Stimulated activated CD4-positive, alpha-beta T cell treated with anti-CD3 and anti-CD28 coated beads, TNF-alpha, amount 100 ng/mL, for 24 hours (primary cell): ENCODE measurements around the gene RTL1.

Experiments
- DNase-seq, 3 experiments: peaks; one replicate each; pipeline ENCODE4 v3.0.0-alpha.2; 2020; ENCODE audit warnings: low read depth in 3 of 3

Gene RTL1

DNA sequence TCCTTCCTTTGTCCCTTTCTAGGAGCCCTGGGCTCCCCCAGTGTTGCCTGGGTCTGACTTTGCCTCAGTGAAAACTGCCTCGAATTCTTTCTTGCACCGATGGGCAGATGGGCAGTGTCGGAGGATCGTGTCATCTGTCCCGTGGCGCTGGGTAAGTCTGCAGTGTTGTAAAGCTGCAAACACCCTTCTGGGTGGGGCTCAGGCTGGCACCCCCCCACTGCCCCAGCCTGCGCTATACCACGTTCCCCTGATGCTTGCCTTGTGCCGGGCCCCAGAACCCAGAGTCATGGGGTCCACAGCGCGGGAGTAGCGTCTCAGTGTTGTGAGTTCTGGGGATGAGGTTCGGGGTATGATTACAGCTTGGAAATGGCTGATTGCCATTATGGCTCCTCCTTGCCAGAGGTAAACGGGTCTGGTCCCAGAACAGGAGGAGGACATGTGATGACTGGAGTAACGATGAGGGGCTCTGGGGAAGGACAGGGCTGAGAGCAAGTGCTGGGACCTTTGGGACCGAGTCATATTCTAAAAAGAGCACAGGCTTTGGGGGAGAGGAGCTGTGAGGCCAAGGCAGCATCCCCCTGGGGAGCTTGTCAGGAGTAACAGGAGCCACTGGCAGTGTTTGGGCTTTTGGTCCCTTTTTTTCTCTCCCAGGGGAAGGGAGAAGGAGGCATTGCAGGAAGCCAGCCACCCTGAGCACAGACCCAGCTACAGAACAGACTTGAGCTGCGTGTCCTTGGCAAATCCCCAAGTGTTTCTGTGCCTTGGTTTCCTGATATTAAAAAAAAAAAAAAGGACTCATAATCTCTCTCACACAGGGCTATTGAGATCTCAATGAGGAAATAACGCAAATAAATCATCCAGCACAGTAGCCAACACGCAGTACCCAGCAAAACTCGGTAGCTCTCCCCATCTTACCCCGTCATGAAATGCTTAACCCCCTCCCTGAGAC is 4.3 kb downstream of the RTL1 start:
- no peak for DNase-seq

DNA sequence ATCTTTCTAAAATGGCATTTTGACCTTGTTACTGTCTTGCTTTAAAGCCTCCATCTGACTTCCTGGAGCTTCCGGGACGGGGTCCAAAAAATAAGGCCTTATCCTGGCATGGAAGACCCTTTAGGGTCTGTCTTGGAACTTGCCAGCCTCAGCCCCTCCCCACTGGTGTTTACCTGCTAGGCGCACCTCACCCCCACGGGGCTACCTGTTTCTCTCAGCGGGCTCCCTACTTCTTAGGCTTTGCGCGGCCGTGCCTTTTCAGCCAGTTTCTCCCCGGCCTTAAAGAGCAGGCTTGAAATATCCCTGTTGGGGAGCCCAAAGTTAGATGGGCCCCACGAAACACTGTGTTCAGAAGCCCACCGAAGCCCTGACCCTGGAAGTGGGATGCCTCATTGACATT is 5.1 kb downstream of the RTL1 start:
- no peak for DNase-seq

DNA sequence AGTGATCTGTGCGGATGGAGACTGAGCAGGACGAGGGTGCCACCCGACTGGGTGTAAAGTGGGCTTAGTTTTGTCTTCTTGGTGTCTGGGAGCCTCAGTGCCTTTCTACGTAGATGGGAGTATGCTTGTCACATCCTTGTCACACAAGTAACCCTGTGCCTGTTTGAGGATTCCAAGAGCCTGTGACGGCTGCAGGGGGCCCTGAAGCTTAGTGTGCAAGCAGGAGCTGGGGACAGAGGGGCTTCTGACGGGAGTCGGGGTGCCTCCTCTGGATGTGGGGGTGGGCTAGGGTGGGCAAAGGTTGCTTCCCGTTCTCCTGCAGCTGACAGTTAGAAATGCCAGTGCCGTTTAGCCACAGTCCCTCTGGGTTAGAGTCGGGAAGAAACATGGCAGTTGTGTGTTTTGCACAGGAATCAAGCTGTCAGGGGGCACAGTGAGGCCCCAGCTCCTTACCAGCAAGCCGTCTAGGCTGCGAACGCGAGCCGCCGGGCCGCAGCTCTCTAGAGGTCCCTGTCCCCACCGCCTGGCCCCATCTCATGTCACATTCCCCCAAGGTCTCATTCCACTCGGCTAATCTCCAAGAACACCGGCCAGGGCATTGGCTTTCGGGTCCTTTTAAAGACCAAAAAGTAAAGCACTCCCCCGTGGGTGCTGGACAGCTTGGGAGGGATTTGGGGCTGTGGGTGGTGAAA is 7.0 kb downstream of the RTL1 start:
- no peak for DNase-seq

DNA sequence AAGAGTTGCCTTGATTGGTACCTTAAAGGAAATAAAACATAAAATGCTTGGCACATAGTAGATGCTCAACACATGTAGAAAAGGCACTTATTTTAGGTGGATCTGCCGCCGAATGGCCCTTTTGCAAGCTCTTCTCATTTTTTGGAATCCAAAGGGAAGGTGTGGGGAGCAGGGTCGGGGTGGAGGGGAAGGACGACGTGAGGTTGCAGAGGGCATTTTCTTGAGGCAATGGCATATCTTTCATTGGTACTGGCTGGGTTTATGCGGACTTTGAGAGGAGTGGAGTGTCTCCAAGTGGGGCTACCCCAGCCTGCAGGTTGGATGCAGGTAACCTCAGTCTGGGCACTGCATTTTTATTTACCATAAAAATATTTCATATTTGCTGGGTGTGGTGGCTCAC is 8.1 kb downstream of the RTL1 start:
- DNase-seq, result no peak

DNA sequence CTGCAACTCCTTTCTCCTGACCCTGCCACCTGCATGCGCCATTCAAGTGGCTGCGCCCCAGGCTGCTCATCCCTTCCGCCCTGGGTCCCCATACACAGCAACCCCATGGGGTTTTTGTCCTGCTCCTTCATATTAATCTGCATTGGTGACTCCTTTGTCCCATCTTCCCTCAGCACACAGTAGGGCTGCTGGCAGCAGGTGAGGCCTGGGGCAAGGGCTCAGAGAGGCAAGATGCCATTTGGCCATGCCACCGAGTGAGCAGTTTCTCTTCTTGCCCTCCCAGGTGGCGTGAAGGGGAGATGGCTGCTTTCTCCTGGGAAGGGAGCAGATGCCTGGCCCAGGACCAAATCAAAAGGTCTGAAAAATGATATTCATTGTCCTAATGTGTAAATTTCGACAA is 9.1 kb downstream of the RTL1 start:
- DNase-seq, result no peak

- DNase-seq, result no peak
Measured at GRCh38 chr14:100893760-100894159, 9.8 kb downstream of the RTL1 start.

- DNase-seq, result no peak
Measured at GRCh38 chr14:100893228-100893601, 10.3 kb downstream of the RTL1 start.

DNA sequence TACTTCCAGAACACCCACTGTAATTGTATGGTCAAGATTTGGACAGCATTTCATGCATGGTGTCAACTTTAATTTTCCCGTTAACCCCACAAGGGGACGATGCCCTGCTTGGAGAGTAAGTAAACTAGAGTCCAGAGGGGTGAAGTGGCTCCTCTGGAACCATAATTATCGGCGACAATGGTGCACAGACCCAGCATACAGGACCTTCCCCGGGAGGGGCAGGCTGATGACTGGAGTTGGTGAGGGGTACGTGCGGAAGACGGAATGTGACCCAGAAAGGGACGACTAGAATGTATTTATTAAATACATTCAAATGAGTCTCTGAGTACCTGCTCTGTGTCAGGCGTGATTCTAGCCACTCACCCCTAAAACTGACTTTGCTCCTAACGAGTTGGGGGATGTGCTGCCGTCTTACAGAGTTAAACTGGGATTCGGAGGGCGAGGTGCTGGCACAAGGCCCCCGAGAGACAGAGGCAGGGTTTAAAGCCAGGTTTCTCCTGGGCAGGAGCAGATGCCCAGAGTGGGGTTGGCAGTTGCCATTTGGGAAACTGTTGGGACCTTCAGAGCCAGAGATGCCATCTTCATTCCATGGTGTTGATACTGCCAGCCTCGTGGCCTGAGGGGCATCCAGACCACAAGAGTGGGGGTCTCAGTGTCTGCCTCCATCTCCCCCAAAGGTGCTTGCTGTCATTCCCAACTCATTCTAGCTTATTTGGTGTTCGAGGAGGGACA is 10.9 kb downstream of the RTL1 start:
- no peak for DNase-seq

GRCh38 chr14:100891501-100892445 is 11.7 kb downstream of the RTL1 start:
- DNase-seq, result no peak

DNA sequence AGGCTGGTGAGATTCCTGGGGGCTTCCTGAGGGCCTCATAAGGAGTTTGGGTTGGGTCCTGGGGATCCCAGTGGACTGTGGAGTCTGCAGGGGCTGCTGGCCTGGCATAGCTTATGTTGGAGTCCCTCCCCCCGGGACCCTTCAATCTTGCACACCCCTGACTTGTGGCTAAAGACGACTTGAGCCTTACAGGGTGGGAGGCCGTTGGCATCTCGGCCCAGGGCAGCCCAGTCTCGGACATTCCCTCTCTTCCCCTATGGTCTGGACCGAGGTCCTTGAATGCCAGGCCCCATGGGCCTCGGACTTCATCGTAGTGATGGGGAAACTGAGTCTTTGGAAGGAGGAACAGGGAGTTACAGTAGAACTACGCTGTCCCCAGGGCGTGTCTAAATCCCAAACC is 12.5 kb downstream of the RTL1 start:
- DNase-seq, result no peak

DNA sequence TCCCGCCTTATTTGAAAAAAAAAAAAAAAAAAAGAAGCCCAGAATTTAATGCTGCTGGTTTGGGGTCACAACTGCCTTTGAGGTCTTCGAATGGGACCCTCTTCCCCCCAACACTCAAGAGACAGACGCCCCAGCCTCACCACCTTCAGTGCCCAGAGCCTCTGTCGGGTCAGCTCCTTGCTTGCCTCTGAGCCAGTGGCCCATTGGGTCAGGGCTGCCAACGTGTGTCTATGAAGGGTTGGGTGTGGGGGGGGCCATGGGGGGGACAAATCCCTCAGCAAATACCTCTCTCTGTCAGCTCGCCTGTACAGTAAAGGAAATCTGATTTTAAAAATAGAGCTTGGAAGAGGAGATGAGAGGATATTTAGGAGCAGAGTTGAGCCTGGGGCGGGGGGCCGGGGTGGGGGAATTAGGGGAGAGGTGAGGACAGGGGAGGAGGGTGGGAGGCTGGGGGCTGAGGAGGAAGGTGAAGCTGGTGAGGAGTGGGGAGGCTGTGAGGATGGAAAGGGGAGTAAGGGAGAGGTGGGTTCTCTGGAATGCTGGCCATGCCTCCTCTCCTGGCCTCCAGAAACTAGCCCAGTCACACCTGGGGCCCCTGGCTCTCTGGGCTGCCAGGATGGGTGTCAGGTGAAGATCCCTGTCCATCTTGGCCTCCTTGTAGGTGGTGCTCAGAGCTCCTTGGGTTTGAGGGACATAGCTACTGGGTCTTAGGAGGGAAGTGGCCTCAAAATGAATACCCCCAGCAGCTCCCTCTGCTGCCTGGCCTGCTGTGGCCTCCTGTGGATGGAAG is 13.3 kb downstream of the RTL1 start:
- DNase-seq, result no peak

DNA sequence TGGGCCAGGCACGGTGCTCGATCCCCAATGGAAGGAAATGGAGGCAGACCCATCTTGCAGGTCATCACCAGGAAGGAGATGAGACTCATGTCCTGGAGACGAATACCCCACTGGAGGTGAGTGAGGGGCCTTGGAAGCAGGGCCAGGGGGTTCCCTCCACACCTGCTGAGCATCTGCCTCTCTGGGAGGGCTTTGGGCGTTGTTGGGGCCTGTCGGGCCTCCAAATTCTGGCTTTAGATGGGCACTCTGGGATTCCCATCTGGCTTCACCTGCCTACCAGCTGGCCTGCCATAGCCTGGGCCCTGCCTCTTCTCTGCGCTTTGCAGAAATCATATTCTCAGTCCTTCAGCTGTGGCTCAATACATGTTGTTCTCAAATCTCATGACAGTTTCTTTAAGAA is 13.9 kb downstream of the RTL1 start:
- DNase-seq, result no peak

DNA sequence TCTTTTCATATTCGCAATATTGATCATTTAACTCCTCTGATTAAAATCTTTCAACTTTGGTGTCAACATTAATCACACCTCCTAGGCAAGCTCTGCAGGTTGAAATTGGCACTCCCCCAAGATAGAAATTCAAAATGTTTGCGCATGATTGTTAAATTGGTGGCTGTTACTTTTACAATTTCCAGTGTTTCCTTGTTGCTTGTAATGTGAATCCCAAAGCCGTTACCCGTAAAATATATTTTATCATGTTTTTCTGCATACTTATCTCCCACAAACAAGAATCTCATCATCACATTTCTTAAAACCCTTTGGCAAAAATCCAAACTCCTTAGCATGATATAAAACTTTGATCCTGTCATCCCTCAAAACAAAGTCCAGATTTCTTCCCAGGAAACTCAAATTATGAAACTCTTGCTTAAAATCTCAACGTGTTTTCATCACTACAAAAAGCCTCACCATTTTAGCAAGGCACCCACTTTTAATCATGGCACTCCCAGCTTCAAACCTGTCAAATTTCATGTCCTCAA is 14.7 kb downstream of the RTL1 start:
- DNase-seq, result no peak

- DNase-seq, result no peak
Measured at GRCh38 chr14:100887728-100888335, 15.7 kb downstream of the RTL1 start.

DNA sequence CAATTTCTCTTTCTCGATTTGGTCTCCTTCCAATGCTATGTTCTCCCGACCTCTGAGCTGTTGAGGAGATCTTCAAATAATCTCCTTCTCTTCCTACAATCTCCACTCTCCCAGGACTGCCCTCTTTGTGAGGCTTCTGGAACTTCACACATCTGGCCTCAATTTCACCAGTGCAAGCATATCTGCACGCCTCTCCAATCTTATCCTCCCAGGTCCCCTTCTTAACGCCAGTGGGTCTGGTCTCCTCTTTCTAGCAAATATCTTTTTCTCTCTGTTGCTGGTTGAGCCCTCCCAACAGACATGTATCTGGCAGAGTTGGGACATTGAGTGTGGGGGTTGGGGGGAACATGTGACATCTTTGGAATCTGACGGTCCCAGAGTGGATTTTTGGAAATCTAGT is 17.9 kb downstream of the RTL1 start:
- DNase-seq, result no peak

- no peak for DNase-seq
Measured at GRCh38 chr14:100885196-100885595, 18.3 kb downstream of the RTL1 start.

- no peak for DNase-seq
Measured at GRCh38 chr14:100884456-100884855, 19.1 kb downstream of the RTL1 start.

DNA sequence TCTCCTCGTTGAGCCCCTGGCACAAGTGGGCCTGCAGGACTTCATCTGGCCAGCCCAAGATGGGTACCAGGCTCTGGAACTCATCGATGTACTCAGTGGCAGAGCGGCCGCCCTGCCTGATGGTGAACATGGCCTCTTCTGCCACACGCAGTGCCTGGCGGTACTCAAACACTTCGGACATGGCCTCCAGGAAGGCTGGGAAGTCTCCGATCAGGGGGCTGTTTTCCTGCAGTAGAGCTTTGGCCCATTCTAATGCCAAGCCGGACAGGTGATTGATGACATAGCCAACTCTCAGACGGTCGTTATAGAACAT is 19.8 kb downstream of the RTL1 start:
- DNase-seq, result no peak

GRCh38 chr14:100882991-100883788 is 20.3 kb downstream of the RTL1 start:
- no peak for DNase-seq
